Activated B cell treated with CpG ODN at 0.5 μM for 24 hours (primary cell): ENCODE data around the gene ENKUR. TPM values are rescaled to one million over a fixed set of nuclear protein-coding genes. Genes with fewer than 3 reads are reported as not detected.

Experiments
- ATAC-seq: fragments of 200-7000 bp; cut with Tn5 transposase; one replicate; pipeline ENCODE4 v1.10.0; 2021; ENCODE audit warnings: low read depth, mild to moderate bottlenecking, moderate library complexity
- CTCF ChIA-PET: fragments of 350-600 bp; sonication (Branson Sonifier 250); formaldehyde crosslinking; loops from one replicate; lab custom pipeline; 2021; ENCODE audit warnings: antibody characterized with exemption; lab: Charles Lee
- POLR2A ChIA-PET: fragments of 350-600 bp; sonication (Branson Sonifier 250); formaldehyde crosslinking; loops from one replicate; lab custom pipeline; 2021; ENCODE audit warnings: antibody characterized with exemption; lab: Charles Lee
- DNase-seq: peaks from one replicate; pipeline ENCODE4 v3.0.0; 2022
- H3K27ac Mint-ChIP-seq: one replicate; pipeline ENCODE4 v1.8.0; 2020; ENCODE audit warnings: mixed read lengths
- H3K27me3 Mint-ChIP-seq: one replicate; pipeline ENCODE4 v1.8.0; 2021; ENCODE audit warnings: mixed read lengths
- H3K36me3 Mint-ChIP-seq: one replicate; pipeline ENCODE4 v1.8.0; 2021; ENCODE audit warnings: low read depth, mixed read lengths
- H3K4me1 Mint-ChIP-seq: one replicate; pipeline ENCODE4 v1.8.0; 2021; ENCODE audit warnings: mixed read lengths
- H3K4me3 Mint-ChIP-seq: one replicate; pipeline ENCODE4 v1.8.0; 2020; ENCODE audit warnings: mild to moderate bottlenecking, mixed read lengths
- H3K9me3 Mint-ChIP-seq: one replicate; pipeline ENCODE4 v1.8.0; 2020; ENCODE audit warnings: mixed read lengths
- CTCF ChIP-seq: fragments of 200-600 bp; IDR thresholded peaks from one replicate; pipeline ENCODE4 v1.8.0; 2022; ENCODE audit warnings: antibody characterized with exemption, mild to moderate bottlenecking
- intact Hi-C: fragments of 100-400 bp; cut with micrococcal nuclease; formaldehyde crosslinking; loops from one replicate; pipeline ENCODE4 v1.15.1; 2024
- total RNA-seq: library from RNA; stranded (reverse); gene quantifications from 2 replicates; pipeline ENCODE4 v1.2.3, GENCODE V29; 2022

ENKUR gene
- total RNA-seq, 1 donor from 2014 or later = not detected

DNA sequence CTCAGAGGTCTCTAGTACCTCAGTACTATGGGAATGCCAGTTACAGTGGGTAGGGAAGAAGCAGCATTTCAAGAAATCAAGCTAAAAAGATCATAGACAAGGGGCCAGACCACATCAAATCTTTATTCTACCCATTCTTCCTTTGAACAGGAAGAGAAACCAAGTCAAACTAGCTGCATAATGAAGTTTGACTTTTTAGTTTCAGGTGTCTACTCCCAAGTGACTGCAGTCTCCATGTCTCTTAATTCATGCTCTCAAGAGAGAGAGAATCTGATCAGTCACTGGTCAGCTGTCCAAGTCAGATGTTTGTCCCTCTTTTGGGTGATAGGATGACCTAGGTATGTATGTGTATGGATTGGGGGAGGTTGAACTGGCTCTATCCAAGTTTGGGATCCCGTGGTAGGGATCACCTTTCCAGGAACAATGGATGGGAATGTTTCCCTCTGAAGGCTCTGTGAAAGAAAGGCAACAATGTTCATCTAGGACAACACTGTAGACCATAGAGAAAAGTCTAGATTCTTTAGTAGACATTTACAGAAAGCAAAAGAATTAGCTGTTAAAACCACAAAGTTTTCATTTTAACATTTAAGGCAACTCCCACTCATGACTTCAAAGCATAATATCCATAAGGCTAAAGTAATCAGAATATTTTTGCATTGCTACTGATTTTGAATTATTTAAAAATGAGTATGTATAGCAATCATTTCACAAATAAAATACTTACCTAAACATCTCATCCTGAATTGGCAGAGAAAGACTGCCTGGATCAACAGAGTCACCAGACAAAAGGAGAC is 33.4 kb downstream of the ENKUR start:
- ATAC-seq = no peak
- CTCF ChIA-PET = no interaction called here
- no peaks in the 10 kb centered on the region for H3K27me3 Mint-ChIP-seq

GRCh38 chr10:24981161-24981710 is 34.7 kb downstream of the ENKUR start:
- Mint-ChIP-seq H3K4me3 (no peak overlapping the region), H3K27me3 (no peaks in the 10 kb centered on the region), H3K9me3 (no peaks in the 10 kb centered on the region), H3K4me1 (no peaks in the 10 kb centered on the region), H3K36me3 (no peaks in the 10 kb centered on the region), H3K27ac (no peak overlapping the region)
- TF ChIP-seq CTCF = no peak
- ChIA-PET CTCF (no interaction called here), POLR2A (no interaction called here)
- intact Hi-C loops = no loop called here
- DNase-seq = no peak
- ATAC-seq = no peak

More for the DNA sequence above, 33.4 kb downstream of the ENKUR start:
- Mint-ChIP-seq H3K27ac (no peak overlapping the region), H3K9me3 (no peaks in the 10 kb centered on the region), H3K4me3 (no peak overlapping the region), H3K36me3 (no peaks in the 10 kb centered on the region), H3K4me1 (no peaks in the 10 kb centered on the region)
- DNase-seq = no peak
- TF ChIP-seq CTCF = no peak
- intact Hi-C loops = no loop called here
- POLR2A ChIA-PET = interaction anchor here (0.6 kb wide), 1 partner anchor 889 kb away, joined by 3 read pairs; no protein-coding TSS in a partner anchor

DNA sequence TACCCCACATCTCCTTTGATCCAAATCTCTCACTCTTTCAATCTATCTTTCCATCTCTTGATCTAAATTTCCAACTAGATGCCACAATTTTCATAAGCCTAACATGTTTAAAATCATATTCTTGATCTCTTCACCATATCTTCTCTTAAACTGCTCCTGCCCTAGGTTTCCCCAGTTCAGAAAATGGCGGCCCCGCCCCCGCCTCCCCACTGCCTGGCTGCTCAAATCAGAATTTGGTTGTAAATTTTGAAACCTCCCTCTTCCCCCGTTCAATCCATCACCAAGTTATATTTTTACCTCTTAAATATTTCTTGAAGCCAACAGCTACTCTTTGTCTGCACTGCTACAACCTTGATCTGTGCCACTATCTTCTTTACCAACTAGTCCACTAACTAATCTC is 36.3 kb downstream of the ENKUR start:
- no peak for DNase-seq
- CTCF ChIA-PET = no interaction called here
- H3K9me3 Mint-ChIP-seq = no peaks in the 10 kb centered on the region
- no peaks in the 10 kb centered on the region for H3K4me1 Mint-ChIP-seq
- no peaks in the 10 kb centered on the region for H3K36me3 Mint-ChIP-seq
- no peaks in the 10 kb centered on the region for H3K27me3 Mint-ChIP-seq
- no peak overlapping the region for H3K4me3 Mint-ChIP-seq
- H3K27ac Mint-ChIP-seq = no peak overlapping the region
- intact Hi-C loops = no loop called here
- POLR2A ChIA-PET = no interaction called here
- ATAC-seq = no peak
- no peak for TF ChIP-seq CTCF

- Mint-ChIP-seq H3K27ac (no peak overlapping the region), H3K36me3 (no peaks in the 10 kb centered on the region), H3K4me3 (no peak overlapping the region), H3K9me3 (no peaks in the 10 kb centered on the region), H3K27me3 (no peaks in the 10 kb centered on the region), H3K4me1 (peaks cover 3% of the 10 kb centered on the region)
- no peak for ATAC-seq
- ChIA-PET POLR2A (no interaction called here), CTCF (no interaction called here)
- intact Hi-C loops = no loop called here
- no peak for TF ChIP-seq CTCF
- no peak for DNase-seq
Measured at GRCh38 chr10:24974976-24975375, 41.0 kb downstream of the ENKUR start.

DNA sequence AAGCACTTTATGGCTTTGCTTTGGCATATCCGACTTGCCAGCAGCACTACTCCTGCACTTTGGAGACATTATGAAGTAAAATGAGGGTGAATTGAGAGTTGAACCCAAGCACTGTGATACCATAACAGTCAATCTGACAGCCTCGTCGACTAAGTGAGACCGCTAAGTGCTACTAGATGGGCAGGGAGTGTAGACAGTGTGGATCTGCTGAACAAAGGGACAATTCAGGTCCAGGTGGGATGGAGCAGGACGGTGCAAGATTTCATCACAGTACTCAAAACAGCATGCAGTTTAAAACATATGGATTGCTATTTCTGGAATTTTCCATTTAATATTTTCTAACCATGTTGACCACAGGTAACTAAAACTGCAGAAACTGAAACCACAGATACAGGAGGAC is 42.8 kb downstream of the ENKUR start:
- CTCF ChIA-PET = no interaction called here
- Mint-ChIP-seq H3K27ac (no peak overlapping the region), H3K4me3 (no peak overlapping the region), H3K9me3 (no peaks in the 10 kb centered on the region), H3K4me1 (peaks cover 7% of the 10 kb centered on the region), H3K36me3 (no peaks in the 10 kb centered on the region), H3K27me3 (no peaks in the 10 kb centered on the region)
- DNase-seq (no peak), ATAC-seq (no peak)
- POLR2A ChIA-PET = no interaction called here
- no peak for TF ChIP-seq CTCF
- intact Hi-C loops = no loop called here
